Measurements from ENCODE around the gene TUBGCP4. TPM values are rescaled to one million over a fixed set of nuclear protein-coding genes. Genes with fewer than 3 reads are reported as not detected.
A peak's percentile ranks its signal among the peaks of the same experiment; 100 is the strongest.

The TUBGCP4 gene
- total and polyA plus RNA-seq, 10 of the 15 experiments (the other 5 are each of a cell fraction or from before 2014, with no cell fraction given) = 6.3 to 39.1 (median 24.8) TPM

DNA sequence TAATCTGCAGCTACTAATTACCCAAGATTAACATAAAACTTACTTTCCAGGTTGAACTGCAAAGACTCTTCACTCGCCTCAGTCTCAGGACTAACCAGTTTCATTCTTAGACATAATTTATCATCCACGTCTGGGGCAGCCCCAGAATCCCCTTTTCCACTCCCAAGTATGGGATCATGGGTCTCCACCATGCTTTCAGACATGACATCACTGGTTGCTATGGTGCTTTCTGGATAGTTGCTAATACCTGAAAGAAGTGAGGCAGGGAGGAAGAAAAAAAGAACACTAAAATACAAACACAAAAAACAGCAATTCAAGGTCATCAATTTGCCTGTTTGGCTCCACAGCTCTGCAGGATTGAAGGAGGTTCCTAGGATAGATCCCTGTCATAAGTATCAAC lies 75.4 kb downstream of the TUBGCP4 start:
- DNase-seq (ENCODE audit: low read depth, low spot score) (no peak), FAIRE-seq (no peak), ATAC-seq (no peak)
- no peaks in the 10 kb centered on the region for H3K27me3 ChIP-seq (replicated peaks in 1 of 2; ENCODE audit: control insufficient read depth in 2 of 2, insufficient read depth in 2 of 2, low read length in 1 of 2)
- no peak overlapping the region for H3K9ac ChIP-seq (ENCODE audit: control insufficient read depth, insufficient read depth, low read length)
- intact Hi-C loops (cut with micrococcal nuclease; ENCODE audit: unreplicated experiment) (no loop called here), in situ Hi-C loops (cut with MboI) (no loop called here)
- H4K20me1 ChIP-seq (ENCODE audit: control insufficient read depth, insufficient read depth) = no peaks in the 10 kb centered on the region
- no peak overlapping the region for H3K27ac ChIP-seq (ENCODE audit: control insufficient read depth, insufficient read depth)
- no peak overlapping the region for H2AFZ ChIP-seq (ENCODE audit: control insufficient read depth, low read depth, low read length)
- ChIA-PET CTCF (interaction anchor here (3.0 kb wide), 1 partner anchor 68 kb away, joined by 18 read pairs; no protein-coding TSS in a partner anchor), RAD21 (ENCODE audit: unreplicated experiment) (no interaction called here), SMC1A (ENCODE audit: uncharacterized antibody, unreplicated experiment) (no interaction called here), POLR2A (no interaction called here)
- peak; percentile 61; the same call in 1 of the 2 replicates for TF ChIP-seq RFX5 (IDR thresholded peaks at IDR 0.05; ENCODE audit: low read depth, low read length)
- TF ChIP-seq, protein P1, sequence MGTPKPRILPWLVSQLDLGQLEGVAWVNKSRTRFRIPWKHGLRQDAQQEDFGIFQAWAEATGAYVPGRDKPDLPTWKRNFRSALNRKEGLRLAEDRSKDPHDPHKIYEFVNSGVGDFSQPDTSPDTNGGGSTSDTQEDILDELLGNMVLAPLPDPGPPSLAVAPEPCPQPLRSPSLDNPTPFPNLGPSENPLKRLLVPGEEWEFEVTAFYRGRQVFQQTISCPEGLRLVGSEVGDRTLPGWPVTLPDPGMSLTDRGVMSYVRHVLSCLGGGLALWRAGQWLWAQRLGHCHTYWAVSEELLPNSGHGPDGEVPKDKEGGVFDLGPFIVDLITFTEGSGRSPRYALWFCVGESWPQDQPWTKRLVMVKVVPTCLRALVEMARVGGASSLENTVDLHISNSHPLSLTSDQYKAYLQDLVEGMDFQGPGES (IDR thresholded peaks at IDR 0.05) = no peak
- H3K9me3 ChIP-seq (replicated peaks; ENCODE audit: control insufficient read depth, insufficient read depth, low read length) = no peaks in the 10 kb centered on the region
- no peak overlapping the region for H3K4me3 ChIP-seq
- no TSS peak for BruUV-seq (replicated peaks)
- H3K36me3 ChIP-seq (ENCODE audit: control insufficient read depth in 2 of 2, insufficient read depth in 2 of 2, low read length in 1 of 2) = no peaks in the 10 kb centered on the region; a peak in 1 of 4 replicates
- H3K4me1 ChIP-seq (ENCODE audit: control insufficient read depth, insufficient read depth, low read length) = peaks cover 1% of the 10 kb centered on the region; the same call in 1 of the 2 replicates
- 30% methylated on average over 2 of the region's 2 CpGs for WGBS (ENCODE audit: insufficient coverage, insufficient replicate concordance, low lambda C conversion rate, missing lambda C conversion rate)
- H3K79me2 ChIP-seq (ENCODE audit: control insufficient read depth, insufficient read depth, low read length) = no peaks in the 10 kb centered on the region
- no peak overlapping the region for H3K4me2 ChIP-seq (ENCODE audit: control insufficient read depth, insufficient read depth)

DNA sequence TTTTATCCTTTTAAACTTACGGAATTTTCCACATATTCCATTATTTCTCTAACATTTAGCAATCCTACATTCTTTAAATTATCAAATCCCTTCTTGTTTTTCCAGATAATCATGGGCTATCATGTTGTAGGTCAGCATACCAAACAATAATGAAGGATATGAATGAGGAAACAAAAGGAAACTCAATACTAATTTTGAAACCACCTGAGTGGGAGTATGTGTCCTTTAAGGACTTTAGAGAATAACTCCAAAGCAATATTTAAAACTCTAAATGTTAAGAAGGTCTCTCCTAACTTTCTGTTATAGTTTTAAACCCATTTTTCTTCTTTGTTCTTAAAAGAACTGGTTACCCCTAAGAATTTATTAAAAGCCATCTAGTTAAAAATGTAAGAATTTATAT lies 79.1 kb downstream of the TUBGCP4 start:
- intact Hi-C loops (cut with micrococcal nuclease; ENCODE audit: unreplicated experiment) (no loop called here), in situ Hi-C loops (cut with MboI) (no loop called here)
- no peaks in the 10 kb centered on the region for H3K79me2 ChIP-seq (ENCODE audit: control insufficient read depth, insufficient read depth, low read length)
- CTCF ChIA-PET = no interaction called here
- no peak for FAIRE-seq
- no peak overlapping the region for H3K9ac ChIP-seq (ENCODE audit: control insufficient read depth, insufficient read depth, low read length)
- no peaks in the 10 kb centered on the region for H4K20me1 ChIP-seq (ENCODE audit: control insufficient read depth, insufficient read depth)
- SMC1A ChIA-PET (ENCODE audit: uncharacterized antibody, unreplicated experiment) = no interaction called here
- peak; percentile 21; the same call in 1 of the 2 replicates for TF ChIP-seq JUNB (IDR thresholded peaks at IDR 0.05)
- TF ChIP-seq, protein P1 (IDR thresholded peaks at IDR 0.05) = no peak
- H3K9me3 ChIP-seq (replicated peaks; ENCODE audit: control insufficient read depth, insufficient read depth, low read length) = no peaks in the 10 kb centered on the region
- no peaks in the 10 kb centered on the region for H3K4me1 ChIP-seq (ENCODE audit: control insufficient read depth, insufficient read depth, low read length)
- H3K4me3 ChIP-seq = no peak overlapping the region
- RAD21 ChIA-PET (ENCODE audit: unreplicated experiment) = no interaction called here
- H2AFZ ChIP-seq (ENCODE audit: control insufficient read depth, low read depth, low read length) = no peak overlapping the region
- H3K27ac ChIP-seq (ENCODE audit: control insufficient read depth, insufficient read depth) = no peak overlapping the region
- WGBS (ENCODE audit: insufficient coverage, insufficient replicate concordance, low lambda C conversion rate, missing lambda C conversion rate) = 100% methylated on average over 1 of the region's 1 CpG
- peaks cover 0 to 5% of the 10 kb centered on the region in 2 experiments; a peak in 1 of 4 replicates for H3K36me3 ChIP-seq (ENCODE audit: control insufficient read depth in 2 of 2, insufficient read depth in 2 of 2, low read length in 1 of 2)
- no peak for DNase-seq (ENCODE audit: low read depth, low spot score)
- ATAC-seq = no peak
- POLR2A ChIA-PET = no interaction called here
- no peak overlapping the region for H3K4me2 ChIP-seq (ENCODE audit: control insufficient read depth, insufficient read depth)
- no TSS peak for BruUV-seq (replicated peaks)
- no peaks in the 10 kb centered on the region for H3K27me3 ChIP-seq (replicated peaks in 1 of 2; ENCODE audit: control insufficient read depth in 2 of 2, insufficient read depth in 2 of 2, low read length in 1 of 2)

Other genes starting within 250 kb of the TUBGCP4 start
Only the 7 nearest of the 12 such genes appear.
- gene EPB42, start 150.1 kb upstream of the TUBGCP4 start, total RNA-seq (2014; rRNA removed) = not detected in 2 replicates
- gene EPB42, start 150.1 kb upstream of the TUBGCP4 start, total RNA-seq (2014; rRNA removed; fragmentation: Illumina TruSeq; extraction: Trizol) = not detected in 2 replicates
- not detected in 2 replicates for gene EPB42, start 150.1 kb upstream of the TUBGCP4 start, total RNA-seq (2021)
- gene EPB42, start 150.1 kb upstream of the TUBGCP4 start, polyA plus RNA-seq (2011; rRNA removed) = not detected in 2 replicates
- gene EPB42, start 150.1 kb upstream of the TUBGCP4 start, polyA plus RNA-seq (2014; fragmentation: Illumina TruSeq; extraction: Trizol) = not detected in 2 replicates
- gene EPB42, start 150.1 kb upstream of the TUBGCP4 start, polyA plus RNA-seq (2014; fragmentation: Nextera tagmentation; extraction: Ambion mirVana) = not detected
- not detected in 2 replicates for gene EPB42, start 150.1 kb upstream of the TUBGCP4 start, polyA plus RNA-seq (2014; rRNA removed)
- gene EPB42, start 150.1 kb upstream of the TUBGCP4 start, polyA plus RNA-seq (2016; fragmentation: Nextera tagmentation; extraction: Ambion mirVana) = not detected
- gene TGM5, start 104.2 kb upstream of the TUBGCP4 start, total RNA-seq (2014; rRNA removed) = 4.5 and 5.6 TPM in 2 replicates
- gene TGM5, start 104.2 kb upstream of the TUBGCP4 start, total RNA-seq (2014; rRNA removed; fragmentation: Illumina TruSeq; extraction: Trizol) = 4.2 and 5.0 TPM in 2 replicates
- gene TGM5, start 104.2 kb upstream of the TUBGCP4 start, total RNA-seq (2021) = 4.4 and 5.6 TPM in 2 replicates
- 25.1 and 27.1 TPM in 2 replicates for gene TGM5, start 104.2 kb upstream of the TUBGCP4 start, polyA plus RNA-seq (2011; rRNA removed)
- 5.3 and 6.5 TPM in 2 replicates for gene TGM5, start 104.2 kb upstream of the TUBGCP4 start, polyA plus RNA-seq (2014; fragmentation: Illumina TruSeq; extraction: Trizol)
- 1 to 10 TPM; 5.0 to 6.1 TPM for gene TGM5, start 104.2 kb upstream of the TUBGCP4 start, polyA plus RNA-seq (2014; fragmentation: Nextera tagmentation; extraction: Ambion mirVana)
- gene TGM5, start 104.2 kb upstream of the TUBGCP4 start, polyA plus RNA-seq (2014; rRNA removed) = 5.1 and 6.6 TPM in 2 replicates
- 1 to 10 TPM; 7.8 to 8.5 TPM for gene TGM5, start 104.2 kb upstream of the TUBGCP4 start, polyA plus RNA-seq (2016; fragmentation: Nextera tagmentation; extraction: Ambion mirVana)
- not detected in 2 replicates for gene TGM7, start 68.8 kb upstream of the TUBGCP4 start, total RNA-seq (2014; rRNA removed)
- gene TGM7, start 68.8 kb upstream of the TUBGCP4 start, total RNA-seq (2014; rRNA removed; fragmentation: Illumina TruSeq; extraction: Trizol) = not detected in 2 replicates
- not detected in 2 replicates for gene TGM7, start 68.8 kb upstream of the TUBGCP4 start, total RNA-seq (2021)
- gene TGM7, start 68.8 kb upstream of the TUBGCP4 start, polyA plus RNA-seq (2011; rRNA removed) = not detected in 2 replicates
- gene TGM7, start 68.8 kb upstream of the TUBGCP4 start, polyA plus RNA-seq (2014; fragmentation: Illumina TruSeq; extraction: Trizol) = not detected in 2 replicates
- not detected for gene TGM7, start 68.8 kb upstream of the TUBGCP4 start, polyA plus RNA-seq (2014; fragmentation: Nextera tagmentation; extraction: Ambion mirVana)
- not detected in 2 replicates for gene TGM7, start 68.8 kb upstream of the TUBGCP4 start, polyA plus RNA-seq (2014; rRNA removed)
- gene TGM7, start 68.8 kb upstream of the TUBGCP4 start, polyA plus RNA-seq (2016; fragmentation: Nextera tagmentation; extraction: Ambion mirVana) = not detected
- gene LCMT2, start 40.5 kb upstream of the TUBGCP4 start, total RNA-seq (2014; rRNA removed) = 11.3 and 14.1 TPM in 2 replicates
- gene LCMT2, start 40.5 kb upstream of the TUBGCP4 start, total RNA-seq (2014; rRNA removed; fragmentation: Illumina TruSeq; extraction: Trizol) = 14.1 and 17.2 TPM in 2 replicates
- gene LCMT2, start 40.5 kb upstream of the TUBGCP4 start, total RNA-seq (2021) = 14.8 TPM in 2 replicates
- 14.0 and 15.0 TPM in 2 replicates for gene LCMT2, start 40.5 kb upstream of the TUBGCP4 start, polyA plus RNA-seq (2011; rRNA removed)
- 16.4 and 18.8 TPM in 2 replicates for gene LCMT2, start 40.5 kb upstream of the TUBGCP4 start, polyA plus RNA-seq (2014; fragmentation: Illumina TruSeq; extraction: Trizol)
- 1 to 10 TPM; 2.1 to 2.4 TPM for gene LCMT2, start 40.5 kb upstream of the TUBGCP4 start, polyA plus RNA-seq (2014; fragmentation: Nextera tagmentation; extraction: Ambion mirVana)
- gene LCMT2, start 40.5 kb upstream of the TUBGCP4 start, polyA plus RNA-seq (2014; rRNA removed) = 10.9 and 11.0 TPM in 2 replicates
- 10 to 100 TPM; 15.3 to 16.6 TPM for gene LCMT2, start 40.5 kb upstream of the TUBGCP4 start, polyA plus RNA-seq (2016; fragmentation: Nextera tagmentation; extraction: Ambion mirVana)
- gene ZSCAN29, start 58 bp upstream of the TUBGCP4 start, total RNA-seq (2014; rRNA removed) = 22.4 and 24.8 TPM in 2 replicates
- 17.9 TPM in 2 replicates for gene ZSCAN29, start 58 bp upstream of the TUBGCP4 start, total RNA-seq (2014; rRNA removed; fragmentation: Illumina TruSeq; extraction: Trizol)
- 26.0 and 26.9 TPM in 2 replicates for gene ZSCAN29, start 58 bp upstream of the TUBGCP4 start, total RNA-seq (2021)
- 13.6 and 13.7 TPM in 2 replicates for gene ZSCAN29, start 58 bp upstream of the TUBGCP4 start, polyA plus RNA-seq (2011; rRNA removed)
- gene ZSCAN29, start 58 bp upstream of the TUBGCP4 start, polyA plus RNA-seq (2014; fragmentation: Illumina TruSeq; extraction: Trizol) = 15.6 and 17.0 TPM in 2 replicates
- 1 to 10 TPM; 1.7 to 2.3 TPM for gene ZSCAN29, start 58 bp upstream of the TUBGCP4 start, polyA plus RNA-seq (2014; fragmentation: Nextera tagmentation; extraction: Ambion mirVana)
- 18.1 and 19.4 TPM in 2 replicates for gene ZSCAN29, start 58 bp upstream of the TUBGCP4 start, polyA plus RNA-seq (2014; rRNA removed)
- gene ZSCAN29, start 58 bp upstream of the TUBGCP4 start, polyA plus RNA-seq (2016; fragmentation: Nextera tagmentation; extraction: Ambion mirVana) = 10 to 100 TPM; 10.1 to 12.3 TPM
- 20.2 and 27.8 TPM in 2 replicates for gene TP53BP1, start 122.1 kb downstream of the TUBGCP4 start, total RNA-seq (2014; rRNA removed)
- 23.2 and 23.4 TPM in 2 replicates for gene TP53BP1, start 122.1 kb downstream of the TUBGCP4 start, total RNA-seq (2014; rRNA removed; fragmentation: Illumina TruSeq; extraction: Trizol)
- gene TP53BP1, start 122.1 kb downstream of the TUBGCP4 start, total RNA-seq (2021) = 25.7 and 26.7 TPM in 2 replicates
- 50.2 and 52.6 TPM in 2 replicates for gene TP53BP1, start 122.1 kb downstream of the TUBGCP4 start, polyA plus RNA-seq (2011; rRNA removed)
- 18.9 and 19.2 TPM in 2 replicates for gene TP53BP1, start 122.1 kb downstream of the TUBGCP4 start, polyA plus RNA-seq (2014; fragmentation: Illumina TruSeq; extraction: Trizol)
- 1 to 10 TPM; 6.2 to 6.4 TPM for gene TP53BP1, start 122.1 kb downstream of the TUBGCP4 start, polyA plus RNA-seq (2014; fragmentation: Nextera tagmentation; extraction: Ambion mirVana)
- gene TP53BP1, start 122.1 kb downstream of the TUBGCP4 start, polyA plus RNA-seq (2014; rRNA removed) = 14.5 and 17.8 TPM in 2 replicates
- 10 to 100 TPM; 19.1 to 19.5 TPM for gene TP53BP1, start 122.1 kb downstream of the TUBGCP4 start, polyA plus RNA-seq (2016; fragmentation: Nextera tagmentation; extraction: Ambion mirVana)
- gene MAP1A, start 146.5 kb downstream of the TUBGCP4 start, total RNA-seq (2014; rRNA removed) = 0.06 and 0.11 TPM in 2 replicates
- gene MAP1A, start 146.5 kb downstream of the TUBGCP4 start, total RNA-seq (2014; rRNA removed; fragmentation: Illumina TruSeq; extraction: Trizol) = 0.04 and 0.05 TPM in 2 replicates
- 0.10 and 0.16 TPM in 2 replicates for gene MAP1A, start 146.5 kb downstream of the TUBGCP4 start, total RNA-seq (2021)
- gene MAP1A, start 146.5 kb downstream of the TUBGCP4 start, polyA plus RNA-seq (2011; rRNA removed) = 0.01 TPM in 2 replicates
- gene MAP1A, start 146.5 kb downstream of the TUBGCP4 start, polyA plus RNA-seq (2014; fragmentation: Illumina TruSeq; extraction: Trizol) = 0.06 and 0.07 TPM in 2 replicates
- gene MAP1A, start 146.5 kb downstream of the TUBGCP4 start, polyA plus RNA-seq (2014; fragmentation: Nextera tagmentation; extraction: Ambion mirVana) = under 1 TPM; under 0.01 to 0.03 TPM
- gene MAP1A, start 146.5 kb downstream of the TUBGCP4 start, polyA plus RNA-seq (2014; rRNA removed) = 0.01 and 0.04 TPM in 2 replicates
- gene MAP1A, start 146.5 kb downstream of the TUBGCP4 start, polyA plus RNA-seq (2016; fragmentation: Nextera tagmentation; extraction: Ambion mirVana) = under 1 TPM; 0.05 to 0.07 TPM

Data from GM12878 (cell line).